D721Med (cell line): Measurements from ENCODE around the gene XRCC3.

Source experiments
- DNase-seq: peaks from one replicate; pipeline ENCODE4 v3.0.0; 2011; ENCODE audit warnings: low spot score; ENCODE audit not compliant: insufficient read length
- FAIRE-seq: peaks from 2 replicates; lab custom pipeline; 2011; peaks lifted over from hg19 to GRCh38; lab: Jason Lieb, UNC
- TF ChIP-seq, protein P1 (sequence below): IDR thresholded peaks from 2 replicates; pipeline ENCODE4 v1.5.1; 2012; ENCODE audit warnings: mild to moderate bottlenecking, control low read depth; ENCODE audit not compliant: insufficient read depth; ENCODE audit errors: missing control alignments

Gene XRCC3

DNA sequence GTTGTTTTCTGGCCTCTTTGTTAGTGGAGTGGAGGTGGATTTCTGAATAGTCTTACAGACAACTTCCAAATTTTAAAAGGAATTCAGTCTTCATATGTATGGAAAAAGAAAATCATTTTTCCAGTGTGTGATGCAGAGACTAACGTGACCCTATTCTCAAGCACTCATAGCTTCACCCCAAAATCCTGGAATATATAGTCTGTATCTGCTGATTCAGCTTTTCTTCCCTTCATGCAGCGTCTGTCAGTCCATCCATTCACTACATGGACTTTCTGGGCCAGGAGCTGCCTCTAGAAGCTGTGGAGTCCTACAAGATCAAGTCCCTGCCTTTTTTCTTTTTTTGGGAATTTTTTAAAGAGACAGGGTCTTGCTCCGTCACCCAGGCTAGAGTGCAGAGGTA is 62.4 kb downstream of the XRCC3 start:
- TF ChIP-seq, protein P1, sequence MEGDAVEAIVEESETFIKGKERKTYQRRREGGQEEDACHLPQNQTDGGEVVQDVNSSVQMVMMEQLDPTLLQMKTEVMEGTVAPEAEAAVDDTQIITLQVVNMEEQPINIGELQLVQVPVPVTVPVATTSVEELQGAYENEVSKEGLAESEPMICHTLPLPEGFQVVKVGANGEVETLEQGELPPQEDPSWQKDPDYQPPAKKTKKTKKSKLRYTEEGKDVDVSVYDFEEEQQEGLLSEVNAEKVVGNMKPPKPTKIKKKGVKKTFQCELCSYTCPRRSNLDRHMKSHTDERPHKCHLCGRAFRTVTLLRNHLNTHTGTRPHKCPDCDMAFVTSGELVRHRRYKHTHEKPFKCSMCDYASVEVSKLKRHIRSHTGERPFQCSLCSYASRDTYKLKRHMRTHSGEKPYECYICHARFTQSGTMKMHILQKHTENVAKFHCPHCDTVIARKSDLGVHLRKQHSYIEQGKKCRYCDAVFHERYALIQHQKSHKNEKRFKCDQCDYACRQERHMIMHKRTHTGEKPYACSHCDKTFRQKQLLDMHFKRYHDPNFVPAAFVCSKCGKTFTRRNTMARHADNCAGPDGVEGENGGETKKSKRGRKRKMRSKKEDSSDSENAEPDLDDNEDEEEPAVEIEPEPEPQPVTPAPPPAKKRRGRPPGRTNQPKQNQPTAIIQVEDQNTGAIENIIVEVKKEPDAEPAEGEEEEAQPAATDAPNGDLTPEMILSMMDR = no peak
- FAIRE-seq = no peak
- no peak for DNase-seq

DNA sequence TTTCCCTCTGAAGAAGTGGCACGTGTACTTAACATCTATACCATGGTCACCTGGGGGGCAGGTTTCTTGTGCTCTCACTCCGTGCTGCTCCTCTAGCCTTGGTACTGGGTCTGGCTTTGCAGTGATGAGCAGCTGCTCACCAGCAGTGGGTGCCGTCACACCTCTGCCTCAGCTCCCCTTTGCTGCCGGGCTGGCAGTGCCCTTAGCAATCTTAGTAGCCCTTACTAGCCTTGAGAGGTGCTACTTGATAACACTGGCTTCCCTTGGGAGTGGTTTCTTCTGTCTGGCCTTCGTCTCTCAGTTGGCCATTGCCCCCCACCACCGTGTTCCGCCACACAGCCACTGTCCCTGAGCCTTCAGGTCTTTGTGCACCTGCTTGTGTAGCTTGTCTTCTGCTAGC is 63.7 kb downstream of the XRCC3 start:
- FAIRE-seq (no peak), DNase-seq (no peak)
- TF ChIP-seq, protein P1 = no peak

DNA sequence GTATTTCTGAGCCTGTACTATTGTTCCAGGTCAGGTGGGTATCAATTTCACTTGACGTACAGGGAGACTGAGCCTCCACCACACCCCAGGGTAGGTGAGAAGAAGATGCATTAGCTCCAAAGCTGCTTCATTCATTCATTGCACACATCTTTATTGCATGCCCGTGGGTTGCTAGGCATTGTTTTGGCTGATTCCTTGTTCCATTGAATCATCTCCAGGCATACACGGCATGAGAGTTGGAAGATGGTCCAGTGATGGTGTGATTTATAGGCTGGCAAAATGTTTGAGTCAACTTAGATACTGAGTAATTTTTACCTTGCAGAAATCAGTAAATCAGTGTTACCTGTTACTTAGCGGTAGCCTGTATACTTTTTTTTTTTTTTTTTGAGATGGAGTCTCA is 65.0 kb downstream of the XRCC3 start:
- FAIRE-seq (no peak), DNase-seq (no peak)
- TF ChIP-seq, protein P1 = no peak

DNA sequence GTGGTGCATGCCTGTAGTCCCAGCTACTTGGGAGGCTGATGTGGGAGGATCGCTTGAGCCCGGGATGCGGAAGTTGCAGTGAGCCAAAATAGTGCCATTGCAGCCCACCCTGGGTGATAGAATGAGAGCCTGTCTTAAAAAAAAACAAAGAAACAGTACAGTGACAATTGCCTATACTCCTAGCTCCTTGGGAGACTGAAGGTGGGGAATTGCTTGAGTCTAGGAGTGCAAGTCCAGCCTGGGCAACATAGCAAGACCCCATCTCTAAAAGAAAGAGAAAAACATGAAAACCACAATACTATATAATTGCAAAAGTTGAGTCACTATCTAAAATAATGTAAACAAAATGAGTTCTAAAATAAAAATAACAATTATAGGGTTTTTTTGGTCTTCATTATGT is 66.2 kb downstream of the XRCC3 start:
- DNase-seq (no peak), FAIRE-seq (no peak)
- TF ChIP-seq, protein P1 = no peak
